ENCODE measurements around the gene DNASE1L2.
A peak's percentile ranks its signal among the peaks of the same experiment; 100 is the strongest.
"Not testable (repeated sequence)": the region's sequence is repeated elsewhere in the genome, so short reads cannot be mapped to it uniquely, and the experiment has no call there.

The DNASE1L2 gene

DNA sequence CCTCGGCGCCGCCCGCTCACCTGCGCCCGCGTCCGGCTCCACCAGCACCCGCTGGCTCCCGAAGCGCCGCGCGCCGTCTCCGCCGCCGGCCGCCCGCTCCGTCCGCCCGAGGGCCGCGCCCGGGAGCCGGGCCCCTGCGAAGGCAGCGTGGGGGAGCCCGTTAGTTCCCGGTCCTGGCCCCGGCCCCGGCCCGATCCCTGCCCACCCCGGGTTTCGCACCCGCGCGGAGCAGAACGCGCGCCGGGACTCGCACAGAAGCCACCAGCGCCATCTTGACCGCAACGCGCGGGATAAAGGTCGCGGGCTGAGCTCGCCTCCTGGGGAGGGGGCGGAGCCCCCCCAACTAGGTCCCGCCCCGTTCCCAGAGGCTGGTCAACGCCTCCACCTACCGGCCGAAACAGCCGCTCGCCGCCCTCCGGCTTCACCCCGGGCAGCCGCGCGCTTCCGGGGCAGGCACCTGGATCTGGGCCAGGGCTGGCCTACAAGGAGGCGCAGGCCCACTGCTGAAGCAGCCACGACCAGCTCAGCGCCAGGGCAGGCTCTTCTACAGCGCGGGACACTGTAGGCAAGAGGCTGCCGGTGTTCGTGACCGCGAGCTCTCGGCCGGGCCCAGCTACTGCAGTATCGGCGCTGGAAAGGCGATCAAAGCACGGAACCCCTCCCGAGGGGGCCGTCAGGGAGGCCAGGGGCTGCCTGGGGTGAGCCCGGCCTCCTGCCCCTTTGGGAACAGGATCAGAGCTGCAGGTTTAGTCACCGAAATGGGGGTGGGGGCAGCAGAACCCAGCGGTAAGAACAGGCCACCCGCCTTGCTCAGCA is 15.3 kb downstream of the DNASE1L2 start, which contains the start of gene ECI1:
ECI1 (minus strand) TSS at position 292 of the 816 bp plus-strand sequence; CDS start at position 271, 21 bp downstream.
- Histone ChIP-seq H3K36me3 (ENCODE audit: insufficient read depth, insufficient read length, low read length) (peaks cover 67% of the 10 kb centered on the region), H3K27me3 (ENCODE audit: insufficient read depth, insufficient read length) (no peaks in the 10 kb centered on the region), H3K9ac (ENCODE audit: insufficient read length, low read depth) (peak within 1 kb of the TSS; percentile 96), H3K9me3 (ENCODE audit: insufficient read depth, low read length) (no peaks in the 10 kb centered on the region), H3K4me1 (ENCODE audit: insufficient read depth, insufficient read length) (no peaks in the 10 kb centered on the region), H3K4me3 (ENCODE audit: insufficient read length, low read depth) (peak within 1 kb of the TSS; percentile 89)
- TF ChIP-seq ZNF274 (IDR thresholded peaks at IDR 0.05; ENCODE audit: low read depth, low read length) (no peak), SUZ12 (IDR thresholded peaks at IDR 0.05; ENCODE audit: extremely low read depth, insufficient read depth, insufficient read length) (no peak), YY1 (IDR thresholded peaks at IDR 0.05; ENCODE audit: insufficient read depth, insufficient read length) (peak; percentile 72)
- DNase-seq (ENCODE audit: low read depth, low spot score): peak; percentile 88

DNA sequence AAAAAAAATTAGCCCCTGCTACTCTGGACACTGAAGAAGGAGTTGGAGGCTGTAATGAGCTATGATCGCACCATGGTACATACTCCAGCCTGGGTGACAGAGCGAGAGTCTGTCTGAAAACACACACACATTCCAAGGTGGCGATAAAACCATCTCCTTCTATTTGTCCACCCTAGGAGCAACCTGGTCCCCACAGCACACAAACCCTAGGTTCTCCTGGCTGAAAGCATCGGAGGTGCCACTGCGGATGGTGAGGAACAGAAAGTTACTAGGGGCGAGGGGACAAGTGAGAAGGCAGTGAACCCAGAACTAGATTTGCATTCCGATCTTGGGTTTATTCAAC is 16.5 kb downstream of the DNASE1L2 start:
- no peak overlapping the region for H3K9ac ChIP-seq (ENCODE audit: insufficient read length, low read depth)
- TF ChIP-seq ZNF274 (IDR thresholded peaks at IDR 0.05; ENCODE audit: low read depth, low read length) (no peak), YY1 (IDR thresholded peaks at IDR 0.05; ENCODE audit: insufficient read depth, insufficient read length) (no peak), SUZ12 (IDR thresholded peaks at IDR 0.05; ENCODE audit: extremely low read depth, insufficient read depth, insufficient read length) (no peak)
- H3K9me3 ChIP-seq (ENCODE audit: insufficient read depth, low read length): no peaks in the 10 kb centered on the region
- no peak for DNase-seq (ENCODE audit: low read depth, low spot score)
- H3K4me1 ChIP-seq (ENCODE audit: insufficient read depth, insufficient read length): no peaks in the 10 kb centered on the region
- no peak overlapping the region for H3K4me3 ChIP-seq (ENCODE audit: insufficient read length, low read depth)
- H3K27me3 ChIP-seq (ENCODE audit: insufficient read depth, insufficient read length): no peaks in the 10 kb centered on the region
- peaks cover 73% of the 10 kb centered on the region for H3K36me3 ChIP-seq (ENCODE audit: insufficient read depth, insufficient read length, low read length)

DNA sequence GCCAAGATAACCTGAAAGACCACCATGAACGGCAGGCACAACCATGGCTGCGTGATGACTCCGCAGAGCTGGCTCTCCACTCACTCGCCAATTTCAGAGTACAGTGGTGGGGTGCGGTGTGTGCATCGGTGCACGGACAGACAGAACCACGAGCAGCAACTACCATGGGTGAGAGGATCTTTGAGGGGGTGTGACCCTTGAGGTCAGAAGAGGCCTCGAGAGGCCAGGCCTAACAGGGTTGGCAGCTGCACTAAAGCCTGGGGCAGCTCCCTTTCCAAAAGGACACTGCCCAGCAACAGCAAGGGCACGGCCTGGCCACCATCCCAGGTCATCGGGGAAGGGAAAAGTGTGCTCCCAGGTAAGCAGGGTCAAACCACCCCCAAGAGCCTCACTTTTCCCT is 17.0 kb downstream of the DNASE1L2 start:
- DNase-seq (ENCODE audit: low read depth, low spot score): no peak
- no peaks in the 10 kb centered on the region for H3K9me3 ChIP-seq (ENCODE audit: insufficient read depth, low read length)
- H3K9ac ChIP-seq (ENCODE audit: insufficient read length, low read depth): no peak overlapping the region
- no peak for TF ChIP-seq SUZ12 (IDR thresholded peaks at IDR 0.05; ENCODE audit: extremely low read depth, insufficient read depth, insufficient read length)
- TF ChIP-seq YY1 (IDR thresholded peaks at IDR 0.05; ENCODE audit: insufficient read depth, insufficient read length): no peak
- TF ChIP-seq ZNF274 (IDR thresholded peaks at IDR 0.05; ENCODE audit: low read depth, low read length): no peak
- no peaks in the 10 kb centered on the region for H3K4me1 ChIP-seq (ENCODE audit: insufficient read depth, insufficient read length)
- H3K4me3 ChIP-seq (ENCODE audit: insufficient read length, low read depth): no peak overlapping the region
- H3K27me3 ChIP-seq (ENCODE audit: insufficient read depth, insufficient read length): no peaks in the 10 kb centered on the region
- H3K36me3 ChIP-seq (ENCODE audit: insufficient read depth, insufficient read length, low read length): peaks cover 73% of the 10 kb centered on the region

DNA sequence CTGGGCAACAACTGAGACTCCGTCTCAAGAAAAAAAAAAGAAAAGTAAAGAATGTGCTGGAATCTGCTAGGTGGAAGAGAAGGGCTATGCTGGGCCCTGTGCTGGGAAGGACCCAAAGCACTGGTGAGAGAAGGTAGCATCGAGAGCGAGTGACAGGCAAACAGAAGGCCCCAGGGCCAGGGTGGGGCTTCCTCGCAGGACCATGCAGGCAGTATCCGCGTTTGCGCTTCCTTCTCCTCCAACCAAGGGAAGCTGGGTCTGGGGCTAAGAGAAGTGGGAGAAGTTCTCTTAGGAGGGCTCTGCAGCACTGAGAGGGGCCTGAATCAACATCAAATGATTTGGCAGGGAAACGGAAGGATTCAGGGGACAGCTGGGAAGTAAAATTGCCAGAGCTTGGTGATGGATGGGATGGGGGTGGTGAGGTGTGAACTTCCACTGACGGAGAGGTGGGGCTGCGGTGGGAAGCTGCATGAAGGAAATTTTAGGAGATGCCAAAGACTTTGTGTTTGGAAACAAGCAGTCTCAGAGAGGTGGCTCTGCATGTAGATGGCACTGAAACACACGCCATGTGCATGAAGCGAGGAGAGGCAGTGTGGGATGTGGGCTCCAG is 20.4 kb downstream of the DNASE1L2 start:
- no peaks in the 10 kb centered on the region for H3K4me1 ChIP-seq (ENCODE audit: insufficient read depth, insufficient read length)
- H3K9ac ChIP-seq (ENCODE audit: insufficient read length, low read depth): no peak overlapping the region
- H3K4me3 ChIP-seq (ENCODE audit: insufficient read length, low read depth): no peak overlapping the region
- TF ChIP-seq ZNF274 (IDR thresholded peaks at IDR 0.05; ENCODE audit: low read depth, low read length) (no peak), SUZ12 (IDR thresholded peaks at IDR 0.05; ENCODE audit: extremely low read depth, insufficient read depth, insufficient read length) (no peak), YY1 (IDR thresholded peaks at IDR 0.05; ENCODE audit: insufficient read depth, insufficient read length) (no peak)
- no peaks in the 10 kb centered on the region for H3K27me3 ChIP-seq (ENCODE audit: insufficient read depth, insufficient read length)
- no peak for DNase-seq (ENCODE audit: low read depth, low spot score)
- peaks cover 92% of the 10 kb centered on the region for H3K36me3 ChIP-seq (ENCODE audit: insufficient read depth, insufficient read length, low read length)
- no peaks in the 10 kb centered on the region for H3K9me3 ChIP-seq (ENCODE audit: insufficient read depth, low read length)

DNA sequence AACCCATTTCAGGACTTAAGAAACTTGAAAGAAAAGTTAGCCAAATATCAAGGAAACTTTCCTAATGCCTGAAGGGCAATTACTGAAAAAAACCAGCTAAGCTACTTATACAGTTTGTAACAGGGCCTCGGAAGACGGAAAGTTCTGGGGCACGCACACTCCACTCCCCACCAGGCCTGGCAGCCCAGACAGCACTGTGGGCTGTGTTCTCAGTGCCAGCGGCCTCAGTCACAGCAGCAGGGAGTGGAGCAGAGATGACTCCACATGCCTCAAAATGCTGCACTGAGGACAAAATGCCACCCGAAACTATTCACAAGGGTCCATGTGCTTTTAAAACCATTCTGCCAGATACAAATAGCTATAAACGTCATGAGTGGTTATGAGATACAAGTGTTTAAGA is 21.5 kb downstream of the DNASE1L2 start:
- DNase-seq (ENCODE audit: low read depth, low spot score): no peak
- H3K9me3 ChIP-seq (ENCODE audit: insufficient read depth, low read length): no peaks in the 10 kb centered on the region
- no peak overlapping the region for H3K9ac ChIP-seq (ENCODE audit: insufficient read length, low read depth)
- H3K36me3 ChIP-seq (ENCODE audit: insufficient read depth, insufficient read length, low read length): peaks cover 95% of the 10 kb centered on the region
- H3K27me3 ChIP-seq (ENCODE audit: insufficient read depth, insufficient read length): no peaks in the 10 kb centered on the region
- TF ChIP-seq SUZ12 (IDR thresholded peaks at IDR 0.05; ENCODE audit: extremely low read depth, insufficient read depth, insufficient read length) (no peak), YY1 (IDR thresholded peaks at IDR 0.05; ENCODE audit: insufficient read depth, insufficient read length) (no peak), ZNF274 (IDR thresholded peaks at IDR 0.05; ENCODE audit: low read depth, low read length) (no peak)
- no peaks in the 10 kb centered on the region for H3K4me1 ChIP-seq (ENCODE audit: insufficient read depth, insufficient read length)
- no peak overlapping the region for H3K4me3 ChIP-seq (ENCODE audit: insufficient read length, low read depth)

DNA sequence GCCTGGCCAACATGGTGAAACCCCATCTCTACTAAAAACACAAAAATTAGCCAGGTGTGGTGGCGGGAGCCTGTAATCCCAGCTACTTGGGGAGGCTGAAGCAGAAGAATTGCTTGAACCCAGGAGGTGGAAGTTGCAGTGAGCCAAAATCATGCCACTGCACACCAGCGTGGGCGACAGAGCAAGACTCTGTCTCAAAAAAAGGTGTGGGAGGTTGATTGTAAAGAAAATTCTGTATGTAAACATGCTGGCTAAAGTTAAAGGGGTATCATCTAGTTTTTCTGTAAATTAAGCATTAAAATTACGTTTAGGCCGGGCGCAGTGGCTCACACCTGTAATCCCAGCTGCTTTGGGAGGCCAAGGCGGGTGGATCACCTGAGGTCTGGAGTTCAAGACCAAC is 22.3 kb downstream of the DNASE1L2 start:
- peaks cover 95% of the 10 kb centered on the region for H3K36me3 ChIP-seq (ENCODE audit: insufficient read depth, insufficient read length, low read length)
- not testable (repeated sequence) for H3K9ac ChIP-seq (ENCODE audit: insufficient read length, low read depth)

DNA sequence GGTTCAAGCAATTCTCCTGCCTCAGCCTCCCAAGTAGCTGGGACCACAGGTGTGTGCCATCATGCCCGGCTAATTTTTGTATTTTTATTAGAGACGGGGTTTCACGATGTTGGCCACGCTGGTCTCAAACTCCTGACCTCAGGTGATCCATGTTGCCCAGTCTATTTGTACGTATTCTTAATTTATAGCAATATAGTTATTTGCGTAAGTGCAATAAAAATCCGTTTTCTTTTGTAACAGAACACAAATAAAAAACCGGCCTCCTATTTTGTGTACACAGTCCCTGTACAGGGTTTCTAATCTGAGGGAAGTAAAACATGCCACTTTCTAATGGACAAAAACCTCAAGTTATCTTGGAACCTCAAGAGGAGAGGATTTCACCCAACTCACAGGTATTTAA is 24.0 kb downstream of the DNASE1L2 start:
- H3K9me3 ChIP-seq (ENCODE audit: insufficient read depth, low read length): no peaks in the 10 kb centered on the region
- no peaks in the 10 kb centered on the region for H3K27me3 ChIP-seq (ENCODE audit: insufficient read depth, insufficient read length)
- TF ChIP-seq YY1 (IDR thresholded peaks at IDR 0.05; ENCODE audit: insufficient read depth, insufficient read length): no peak
- H3K36me3 ChIP-seq (ENCODE audit: insufficient read depth, insufficient read length, low read length): peaks cover 97% of the 10 kb centered on the region
- no peaks in the 10 kb centered on the region for H3K4me1 ChIP-seq (ENCODE audit: insufficient read depth, insufficient read length)
- no peak for DNase-seq (ENCODE audit: low read depth, low spot score)
- H3K9ac ChIP-seq (ENCODE audit: insufficient read length, low read depth): no peak overlapping the region
- no peak overlapping the region for H3K4me3 ChIP-seq (ENCODE audit: insufficient read length, low read depth)

More for the DNA sequence above, 22.3 kb downstream of the DNASE1L2 start:
- not testable (repeated sequence) for DNase-seq (ENCODE audit: low read depth, low spot score); H3K4me3 ChIP-seq (ENCODE audit: insufficient read length, low read depth); H3K27me3 ChIP-seq (ENCODE audit: insufficient read depth, insufficient read length); H3K9me3 ChIP-seq (ENCODE audit: insufficient read depth, low read length); H3K4me1 ChIP-seq (ENCODE audit: insufficient read depth, insufficient read length)

DNA sequence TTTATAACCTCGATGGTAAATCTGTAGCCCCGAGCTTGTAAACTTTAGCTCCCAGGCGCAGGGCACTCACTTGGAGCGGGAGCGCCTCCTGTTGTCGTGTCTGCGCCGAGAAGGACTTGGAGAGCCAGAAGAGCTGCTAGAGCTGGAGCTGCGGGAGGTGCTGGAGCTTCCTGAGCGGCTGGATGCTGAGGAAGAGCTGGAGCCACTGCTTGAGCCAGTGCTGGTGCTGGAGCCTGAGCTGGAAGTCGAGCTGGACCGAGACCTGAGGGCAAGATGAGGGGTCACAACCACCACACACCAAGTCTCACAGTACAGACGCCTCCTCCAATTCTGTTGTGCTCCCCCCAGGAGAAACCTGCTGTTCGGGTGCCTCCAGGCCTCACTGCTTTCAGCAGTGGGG is 26.8 kb downstream of the DNASE1L2 start:
- Histone ChIP-seq H3K9ac (ENCODE audit: insufficient read length, low read depth) (peak overlapping the region; percentile 9), H3K36me3 (ENCODE audit: insufficient read depth, insufficient read length, low read length) (peaks cover 83% of the 10 kb centered on the region)
- not testable (repeated sequence) for H3K9me3 ChIP-seq (ENCODE audit: insufficient read depth, low read length); H3K4me3 ChIP-seq (ENCODE audit: insufficient read length, low read depth); H3K4me1 ChIP-seq (ENCODE audit: insufficient read depth, insufficient read length); H3K27me3 ChIP-seq (ENCODE audit: insufficient read depth, insufficient read length); DNase-seq (ENCODE audit: low read depth, low spot score)

DNA sequence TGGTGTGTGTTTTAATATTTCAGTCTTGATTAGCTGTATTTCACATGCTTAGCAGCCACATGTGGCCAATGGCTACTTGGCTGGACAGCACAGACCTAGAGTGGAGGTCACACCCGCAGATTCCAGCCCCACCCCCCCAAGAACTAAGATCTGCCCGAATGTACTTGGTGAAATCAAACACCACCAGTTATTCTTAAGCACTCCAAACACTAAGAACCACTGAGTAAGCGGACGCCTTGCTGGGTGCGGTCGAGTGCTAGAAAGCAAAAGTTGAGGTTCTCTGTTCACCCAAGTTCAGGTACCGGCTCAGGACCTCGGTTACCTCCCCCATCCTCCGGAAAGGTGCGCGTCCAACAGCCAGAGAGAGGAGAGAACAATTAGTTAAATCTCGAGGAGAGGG is 30.6 kb downstream of the DNASE1L2 start:
- Histone ChIP-seq H3K36me3 (ENCODE audit: insufficient read depth, insufficient read length, low read length) (peaks cover 50% of the 10 kb centered on the region), H3K4me1 (ENCODE audit: insufficient read depth, insufficient read length) (peaks cover 16% of the 10 kb centered on the region), H3K27me3 (ENCODE audit: insufficient read depth, insufficient read length) (peaks cover 10% of the 10 kb centered on the region), H3K9ac (ENCODE audit: insufficient read length, low read depth) (peak overlapping the region; percentile 91), H3K4me3 (ENCODE audit: insufficient read length, low read depth) (peak overlapping the region; percentile 90)
- not testable (repeated sequence) for DNase-seq (ENCODE audit: low read depth, low spot score); H3K9me3 ChIP-seq (ENCODE audit: insufficient read depth, low read length)

DNA sequence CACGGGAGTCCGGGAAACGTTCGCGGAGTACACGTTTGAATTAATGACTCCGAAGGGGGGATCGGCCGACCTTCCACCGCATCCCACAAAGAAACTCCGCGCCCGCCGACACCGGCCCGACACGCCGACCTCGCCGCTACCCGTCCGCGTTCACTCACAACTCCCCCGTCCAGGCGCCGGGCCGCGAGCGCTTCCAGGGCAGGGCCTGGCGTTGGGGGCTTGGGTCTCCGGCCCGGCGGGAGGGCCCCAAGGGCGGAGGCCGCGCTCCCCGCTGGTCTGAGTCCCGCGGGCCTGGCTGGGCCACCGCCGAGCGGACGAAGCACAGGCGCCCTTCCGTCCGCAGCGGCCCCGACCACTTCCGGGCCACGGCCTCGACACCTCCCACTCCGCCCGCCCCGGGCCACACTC is 31.3 kb downstream of the DNASE1L2 start:
- not testable (repeated sequence) for DNase-seq (ENCODE audit: low read depth, low spot score); H3K9me3 ChIP-seq (ENCODE audit: insufficient read depth, low read length)
- Histone ChIP-seq H3K4me3 (ENCODE audit: insufficient read length, low read depth) (peak overlapping the region; percentile 90), H3K36me3 (ENCODE audit: insufficient read depth, insufficient read length, low read length) (peaks cover 49% of the 10 kb centered on the region), H3K27me3 (ENCODE audit: insufficient read depth, insufficient read length) (peaks cover 10% of the 10 kb centered on the region), H3K4me1 (ENCODE audit: insufficient read depth, insufficient read length) (peaks cover 19% of the 10 kb centered on the region), H3K9ac (ENCODE audit: insufficient read length, low read depth) (peak overlapping the region; percentile 91)

Measured in NT2/D1 (cell line).